Esophagus muscularis mucosa (tissue), 4 donors: ENCODE measurements around the gene ZNF322. TPM values are rescaled to one million over a fixed set of nuclear protein-coding genes. Genes with fewer than 3 reads are reported as not detected.

Source experiments
- DNase-seq: peaks from one replicate; pipeline ENCODE4 v3.0.0-alpha.2; 2017; ENCODE audit errors: extremely low spot score
- H3K27ac ChIP-seq, 4 donors: fragments of 200-600 bp; sonication (generic); replicated peaks in 1 of 4; 1 replicate in 3 of 4; 2 replicates in 1 of 4; pipeline ENCODE4 v1.5.1; 2016 to 2019; ENCODE audit warnings: mild to moderate bottlenecking in 1 of 4
- H3K27me3 ChIP-seq, 4 donors: fragments of 200-600 bp; sonication (generic); one replicate each; pipeline versions ENCODE4 v1.5.1 to v1.6.0; 2016 to 2019
- H3K36me3 ChIP-seq, 4 donors: fragments of 200-600 bp; sonication (generic); one replicate each; pipeline ENCODE4 v1.5.1; 2016 to 2019
- H3K4me1 ChIP-seq, 4 donors: fragments of 200-600 bp; sonication (generic); one replicate each; pipeline ENCODE4 v1.5.1; 2016 to 2019
- H3K4me3 ChIP-seq, 4 donors: fragments of 200-600 bp; sonication (generic); 1 replicate in 2 of 4; 2 replicates in 2 of 4; pipeline ENCODE4 v1.5.1; 2016 to 2019; ENCODE audit warnings: mild to moderate bottlenecking in 4 of 4, moderate library complexity in 1 of 4
- H3K9me3 ChIP-seq, 4 donors: fragments of 200-600 bp; sonication (generic); 1 replicate in 3 of 4; 2 replicates in 1 of 4; pipeline ENCODE4 v1.5.1; 2016 to 2019
- EP300 ChIP-seq: sonication (generic); formaldehyde crosslinking; IDR thresholded peaks from one replicate; pipeline ENCODE4 v1.6.1; 2017; ENCODE audit warnings: antibody characterized with exemption
- POLR2A ChIP-seq: fragments of 450-650 bp; IDR thresholded peaks from one replicate; pipeline ENCODE4 v1.6.1; 2017; ENCODE audit warnings: antibody characterized with exemption, moderate library complexity, mild to moderate bottlenecking, low read depth
- POLR2AphosphoS5 ChIP-seq, 2 donors: sonication (generic); formaldehyde crosslinking; IDR thresholded peaks; one replicate each; pipeline ENCODE4 v1.6.1; 2017; ENCODE audit warnings: antibody characterized with exemption in 2 of 2
- WGBS: methylation state at CpG from one replicate; pipeline ENCODE4 v1.1.5; 2018; 5-methylcytosine and 5-hydroxymethylcytosine counted together
- intact Hi-C: fragments of 100-400 bp; cut with DNase I; formaldehyde crosslinking; loops from one replicate; pipeline ENCODE4 v1.15.1; 2023
- total RNA-seq, 4 donors: library from RNA; depleted of rRNA; stranded (reverse); fragments of >200 nt; gene quantifications; one replicate each; pipeline versions ENCODE4 v1.1.0 to v1.2.1, GENCODE V29; 2016
- TF ChIP-seq, protein P1 (sequence below), 3 experiments: fragments of 200-600 bp in 2 of 3; fragments of 450-650 bp in 1 of 3; sonication (generic) in 2 of 3; IDR thresholded peaks; one replicate each; pipeline ENCODE4 v1.5.1; 2017 to 2019; ENCODE audit warnings: antibody characterized with exemption in 3 of 3, mild to moderate bottlenecking in 2 of 3, moderate library complexity in 1 of 3

Gene ZNF322
- total RNA-seq, 4 donors from 2014 or later, result 14.7 to 22.9 (median 17.4) TPM

DNA sequence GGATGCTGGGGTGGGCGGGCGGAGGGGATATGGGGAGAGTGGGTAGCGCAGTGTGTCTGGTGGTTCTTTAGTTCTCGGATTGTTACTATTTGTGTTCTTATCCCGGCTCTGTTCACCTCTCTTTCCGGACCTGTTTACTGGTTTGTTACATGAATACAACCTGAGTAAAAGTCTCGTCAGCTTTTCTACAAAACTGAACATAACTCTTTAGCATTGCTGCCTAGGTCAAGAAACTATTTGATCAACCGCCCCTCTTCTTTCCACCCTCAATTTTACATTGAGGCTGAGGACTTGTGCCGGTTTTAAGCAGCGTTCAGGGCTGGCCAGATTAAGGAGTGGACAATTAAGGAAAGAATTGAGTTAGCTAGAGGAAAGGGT, 62.2 kb downstream of the ZNF322 start:
- WGBS, result 1% methylated on average over 7 of the region's 10 CpGs
- Histone ChIP-seq H3K4me3 (peak overlapping the region; percentile 76 to 97 (median 93)), H3K36me3 (peaks cover 8 to 29% (median 24%) of the 10 kb centered on the region in 4 donors), H3K4me1 (peaks cover 13 to 30% (median 26%) of the 10 kb centered on the region in 4 donors), H3K27ac (peak overlapping the region; percentile 89 to 92 (median 90)), H3K9me3 (no peaks in the 10 kb centered on the region), H3K27me3 (peaks cover 0 to 26% (median 17%) of the 10 kb centered on the region in 4 donors)
- TF ChIP-seq POLR2A (no peak), EP300 (no peak), POLR2AphosphoS5 (IDR thresholded peaks at IDR 0.05) (no peak)
- TF ChIP-seq, protein P1, sequence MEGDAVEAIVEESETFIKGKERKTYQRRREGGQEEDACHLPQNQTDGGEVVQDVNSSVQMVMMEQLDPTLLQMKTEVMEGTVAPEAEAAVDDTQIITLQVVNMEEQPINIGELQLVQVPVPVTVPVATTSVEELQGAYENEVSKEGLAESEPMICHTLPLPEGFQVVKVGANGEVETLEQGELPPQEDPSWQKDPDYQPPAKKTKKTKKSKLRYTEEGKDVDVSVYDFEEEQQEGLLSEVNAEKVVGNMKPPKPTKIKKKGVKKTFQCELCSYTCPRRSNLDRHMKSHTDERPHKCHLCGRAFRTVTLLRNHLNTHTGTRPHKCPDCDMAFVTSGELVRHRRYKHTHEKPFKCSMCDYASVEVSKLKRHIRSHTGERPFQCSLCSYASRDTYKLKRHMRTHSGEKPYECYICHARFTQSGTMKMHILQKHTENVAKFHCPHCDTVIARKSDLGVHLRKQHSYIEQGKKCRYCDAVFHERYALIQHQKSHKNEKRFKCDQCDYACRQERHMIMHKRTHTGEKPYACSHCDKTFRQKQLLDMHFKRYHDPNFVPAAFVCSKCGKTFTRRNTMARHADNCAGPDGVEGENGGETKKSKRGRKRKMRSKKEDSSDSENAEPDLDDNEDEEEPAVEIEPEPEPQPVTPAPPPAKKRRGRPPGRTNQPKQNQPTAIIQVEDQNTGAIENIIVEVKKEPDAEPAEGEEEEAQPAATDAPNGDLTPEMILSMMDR (IDR thresholded peaks at IDR 0.05), result no peak
- intact Hi-C loops, result loop anchor here (5.0 kb wide), 1 partner anchor 420 kb away; no protein-coding TSS in a partner anchor
- no peak for DNase-seq

- TF ChIP-seq POLR2A (peak; percentile 21), POLR2AphosphoS5 (IDR thresholded peaks at IDR 0.05) (peak; percentile 96 to 99), EP300 (no peak)
- TF ChIP-seq, protein P1 (IDR thresholded peaks at IDR 0.05), result peak in 1 of 3 experiments; percentile 19
- Histone ChIP-seq H3K9me3 (no peaks in the 10 kb centered on the region), H3K27me3 (peaks cover 0 to 32% (median 21%) of the 10 kb centered on the region in 4 donors), H3K27ac (peak within 1 kb of the TSS; percentile 89 to 92 (median 90)), H3K36me3 (peaks cover 8 to 29% (median 24%) of the 10 kb centered on the region in 4 donors), H3K4me1 (peaks cover 13 to 30% (median 26%) of the 10 kb centered on the region in 4 donors), H3K4me3 (peak within 1 kb of the TSS; percentile 76 to 97 (median 93))
- peak; percentile 100 for DNase-seq
- under 1% methylated on average over 47 of the region's 51 CpGs for WGBS
- intact Hi-C loops, result loop anchor here (5.0 kb wide), 1 partner anchor 419 kb away; no protein-coding TSS in a partner anchor
Observed at GRCh38 chr6:26596579-26597388, 62.8 kb downstream of the ZNF322 start, which contains the start of gene ABT1. ABT1 (plus strand) TSS chr6:26596953; CDS start chr6:26596983, 30 bp downstream.

DNA sequence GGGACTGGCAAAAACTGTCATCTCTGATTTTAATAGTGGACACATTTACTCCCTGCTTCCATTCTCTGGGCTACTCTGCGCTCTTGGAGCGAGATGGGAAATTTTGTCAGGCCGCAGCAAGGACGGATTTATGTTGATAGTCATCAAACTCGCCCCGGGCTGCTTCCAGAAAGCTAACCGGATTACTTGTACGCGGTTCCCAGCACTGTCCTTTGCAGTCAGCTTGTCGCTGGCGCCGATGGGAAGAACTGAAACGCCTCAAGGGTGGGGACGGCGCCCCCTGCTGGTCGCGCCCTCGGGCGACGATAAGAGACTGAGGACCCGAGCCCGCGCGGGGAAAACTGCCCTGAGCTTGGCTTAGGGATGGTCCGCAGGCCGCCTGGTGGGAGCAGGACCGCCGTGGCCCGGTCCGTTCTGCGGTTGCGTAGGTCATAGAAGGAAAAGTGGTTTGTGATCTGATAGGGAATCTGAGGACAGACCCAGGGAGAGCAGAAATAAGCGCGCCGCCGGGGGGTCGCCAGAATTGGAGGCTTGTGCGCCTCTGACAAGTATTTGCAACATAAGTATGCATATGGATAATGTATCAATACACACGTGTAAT, 63.8 kb downstream of the ZNF322 start:
- Histone ChIP-seq H3K9me3 (no peaks in the 10 kb centered on the region), H3K27me3 (peaks cover 0 to 37% (median 25%) of the 10 kb centered on the region in 4 donors), H3K36me3 (peaks cover 8 to 29% (median 24%) of the 10 kb centered on the region in 4 donors), H3K4me3 (peak overlapping the region; percentile 76 to 97 (median 93)), H3K27ac (peak overlapping the region; percentile 89 to 92 (median 90)), H3K4me1 (peaks cover 13 to 30% (median 26%) of the 10 kb centered on the region in 4 donors)
- peak; percentile 98 for DNase-seq
- TF ChIP-seq POLR2A, result no peak
- TF ChIP-seq, protein P1 (IDR thresholded peaks at IDR 0.05), result peak; percentile 89 to 97 (median 96)
- TF ChIP-seq POLR2AphosphoS5 (IDR thresholded peaks at IDR 0.05), result peak; percentile 31 to 80
- under 1% methylated on average over 39 of the region's 39 CpGs for WGBS
- intact Hi-C loops, result loop anchor here (1.0 to 5.0 kb wide), 3 partner anchors 22 to 418 kb away; no protein-coding TSS in a partner anchor

- intact Hi-C loops, result loop anchor here (1.0 to 5.0 kb wide), 3 partner anchors 22 to 418 kb away; no protein-coding TSS in a partner anchor
- Histone ChIP-seq H3K4me3 (peak overlapping the region; percentile 76 to 97 (median 93)), H3K27ac (peak overlapping the region; percentile 89 to 92 (median 90)), H3K9me3 (no peaks in the 10 kb centered on the region), H3K4me1 (peaks cover 13 to 30% (median 26%) of the 10 kb centered on the region in 4 donors), H3K27me3 (peaks cover 0 to 42% (median 25%) of the 10 kb centered on the region in 4 donors), H3K36me3 (peaks cover 8 to 22% (median 22%) of the 10 kb centered on the region in 4 donors)
- DNase-seq, result no peak
- WGBS, result 21% methylated on average over 23 of the region's 23 CpGs
- TF ChIP-seq, protein P1 (IDR thresholded peaks at IDR 0.05), result no peak
Observed at GRCh38 chr6:26594730-26595632, 64.6 kb downstream of the ZNF322 start.
